Stimulated activated CD8-positive, alpha-beta memory T cell treated with anti-CD3 and anti-CD28 coated beads, Interleukin-4, amount 100 ng/mL, for 24 hours (primary cell): ENCODE measurements around the gene UBA3.

Source experiments
- DNase-seq: peaks from one replicate; pipeline ENCODE4 v3.0.0-alpha.2; 2020; ENCODE audit warnings: low read depth

UBA3 gene

DNA sequence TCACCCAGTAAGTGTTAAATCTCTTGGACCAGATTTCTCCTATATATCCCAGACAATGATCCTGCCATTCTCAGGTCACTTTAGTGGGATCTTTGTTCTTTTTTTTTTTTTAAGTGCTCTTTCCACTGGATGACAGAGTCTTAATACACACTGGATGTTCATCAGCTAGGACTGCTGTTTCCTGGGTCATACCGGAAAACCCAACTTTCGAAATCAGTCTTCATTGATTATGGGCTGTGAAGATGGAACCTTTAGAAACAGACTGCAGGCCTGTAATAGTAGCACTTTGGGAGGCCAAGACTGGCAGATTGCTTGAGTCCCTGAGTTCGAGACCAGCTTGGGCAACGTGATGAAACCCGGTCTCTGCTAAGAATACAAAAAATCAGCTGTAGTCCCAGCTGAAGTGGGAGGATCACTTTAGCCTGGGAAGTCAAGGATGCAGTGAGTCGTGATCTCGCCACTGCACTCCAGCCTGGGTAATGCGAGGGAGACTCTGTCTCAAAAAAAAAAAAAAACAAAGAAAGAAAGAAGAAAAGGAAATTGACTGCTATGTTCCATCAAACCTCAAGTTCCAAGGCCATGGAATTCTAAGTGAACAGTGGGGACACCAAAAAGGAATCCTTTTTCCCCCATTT, 69.0 kb downstream of the UBA3 start:
- no peak for DNase-seq

DNA sequence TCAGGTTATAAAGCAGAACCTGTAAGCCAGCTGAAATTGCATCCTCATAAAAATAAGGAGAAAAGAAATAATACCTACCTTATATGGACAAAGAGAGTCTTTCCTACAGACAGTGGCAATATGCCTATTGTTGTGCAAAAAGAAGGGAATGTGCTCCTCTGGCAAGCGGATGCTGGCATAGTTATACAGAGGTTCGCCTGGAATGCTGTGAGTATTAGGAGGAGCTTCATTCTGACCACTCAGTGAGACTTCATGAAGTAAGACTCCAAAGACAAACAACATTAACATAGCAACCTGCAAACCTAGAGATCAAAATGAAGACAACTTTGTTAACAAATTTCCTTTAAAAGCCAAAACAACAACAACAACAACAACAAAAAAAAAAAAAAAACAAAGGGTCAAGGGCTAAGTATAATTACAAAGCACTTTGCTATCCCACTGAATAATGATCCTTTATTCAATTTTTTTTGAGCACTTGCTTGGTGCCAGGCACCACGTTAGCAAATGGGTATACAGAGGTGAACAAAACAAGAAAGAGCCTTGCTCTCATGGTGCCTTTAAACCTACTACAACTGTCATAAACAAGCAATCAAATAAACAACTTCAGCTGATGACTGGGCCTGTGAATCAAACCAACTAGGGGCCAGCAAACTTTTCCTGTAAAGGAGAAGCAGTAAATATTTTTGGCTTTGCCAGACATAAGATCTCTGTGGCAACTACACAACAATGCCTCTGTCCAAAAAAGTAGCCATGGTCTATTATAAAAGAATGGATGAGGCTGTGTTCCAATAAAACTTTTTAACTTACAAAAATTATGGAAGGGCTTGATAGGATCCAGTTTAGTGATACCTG, 70.4 kb downstream of the UBA3 start:
- no peak for DNase-seq

DNA sequence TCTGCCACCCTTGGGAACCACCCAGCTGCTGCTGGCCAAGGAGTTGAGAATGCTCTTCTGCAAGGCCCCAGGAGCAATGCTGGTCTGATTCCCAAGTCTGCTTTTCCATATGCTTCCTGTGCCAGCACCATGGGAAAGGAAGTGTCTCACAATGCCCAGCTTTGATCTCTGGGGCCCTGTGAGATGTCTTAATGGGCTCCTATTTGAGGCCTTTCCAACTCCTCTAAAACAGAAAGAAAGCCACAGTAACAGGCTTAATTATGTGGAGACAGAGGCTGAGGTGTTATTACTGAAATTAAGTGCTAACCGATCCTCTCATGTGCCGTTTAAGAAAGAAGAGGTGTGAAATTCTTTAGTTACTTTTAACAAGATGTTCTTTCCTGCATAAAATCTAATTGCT, 71.2 kb downstream of the UBA3 start:
- no peak for DNase-seq

DNA sequence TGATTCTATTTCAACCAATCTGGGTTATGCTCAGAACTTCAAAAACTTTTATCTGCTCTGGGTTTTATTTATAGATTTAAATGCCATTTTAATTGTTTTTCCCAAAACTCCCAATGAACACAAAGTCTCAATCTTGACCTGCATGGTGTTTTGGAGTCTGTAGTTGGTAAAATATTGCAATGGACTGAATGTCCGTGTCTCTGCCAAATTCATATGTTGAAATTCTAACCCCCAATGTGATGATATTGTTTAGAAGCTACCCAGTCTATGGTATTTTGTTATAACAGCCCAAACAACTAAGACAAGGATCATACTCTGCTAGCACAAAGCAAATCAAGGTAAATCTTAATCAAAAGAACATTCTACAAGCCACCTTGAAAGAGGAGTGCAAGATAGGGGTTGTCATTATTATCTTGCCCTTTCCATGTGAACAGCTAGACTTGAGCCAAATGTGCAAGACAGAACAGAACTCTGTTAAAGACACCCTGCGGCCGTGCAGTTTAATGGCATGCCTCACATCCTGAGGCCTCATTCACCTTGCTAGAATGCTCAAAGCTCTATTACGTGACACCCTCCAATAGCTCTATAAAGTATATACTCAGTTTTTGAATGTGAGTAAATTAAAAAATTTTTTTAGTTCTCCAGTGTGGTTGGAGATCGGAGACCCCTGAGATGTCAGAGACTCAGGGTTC, 74.2 kb downstream of the UBA3 start:
- DNase-seq: no peak

DNA sequence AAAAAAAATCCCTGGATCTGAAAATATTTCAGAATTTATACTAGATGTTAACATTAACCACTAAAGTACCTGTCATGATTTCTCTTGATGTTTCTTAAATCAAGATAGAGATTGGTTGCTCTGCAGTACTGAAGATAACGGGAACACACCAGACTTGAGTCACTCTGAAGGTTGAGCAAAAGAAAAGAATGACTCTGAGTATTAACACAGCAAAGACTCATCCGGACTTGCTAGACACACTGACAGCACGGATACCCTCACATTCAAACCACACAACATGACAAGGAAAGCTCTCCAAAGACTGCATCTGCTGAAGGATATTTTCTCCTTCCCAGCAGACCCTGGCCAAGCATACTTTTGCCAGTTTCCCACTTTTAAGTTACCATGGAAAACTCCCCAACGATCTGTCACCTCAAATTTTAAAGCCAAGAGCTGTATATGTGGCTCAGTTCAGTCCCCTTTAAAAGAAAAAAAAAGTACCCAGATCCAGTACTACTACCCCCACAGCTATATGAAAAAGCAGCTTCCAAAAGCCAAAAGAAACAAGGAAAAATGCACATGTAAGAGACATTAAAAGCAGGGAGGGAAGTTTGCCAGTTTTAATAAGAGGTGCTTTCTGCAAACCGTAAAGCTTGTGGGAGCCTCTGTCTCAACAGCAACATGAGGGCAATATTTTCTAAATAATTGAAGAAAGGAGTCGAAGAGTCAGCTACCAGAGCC, 74.9 kb downstream of the UBA3 start:
- no peak for DNase-seq
